HG02885 (cell line): ENCODE results near the gene PHEX.
A peak's percentile ranks its signal among the peaks of the same experiment; 100 is the strongest.

ENCODE experiments used
- ATAC-seq: cut with Tn5 transposase; IDR thresholded peaks from one replicate; pipeline ENCODE4 v1.9.1; 2021; ENCODE audit warnings: mild to moderate bottlenecking; ENCODE audit not compliant: unreplicated experiment, poor library complexity

The PHEX gene

DNA sequence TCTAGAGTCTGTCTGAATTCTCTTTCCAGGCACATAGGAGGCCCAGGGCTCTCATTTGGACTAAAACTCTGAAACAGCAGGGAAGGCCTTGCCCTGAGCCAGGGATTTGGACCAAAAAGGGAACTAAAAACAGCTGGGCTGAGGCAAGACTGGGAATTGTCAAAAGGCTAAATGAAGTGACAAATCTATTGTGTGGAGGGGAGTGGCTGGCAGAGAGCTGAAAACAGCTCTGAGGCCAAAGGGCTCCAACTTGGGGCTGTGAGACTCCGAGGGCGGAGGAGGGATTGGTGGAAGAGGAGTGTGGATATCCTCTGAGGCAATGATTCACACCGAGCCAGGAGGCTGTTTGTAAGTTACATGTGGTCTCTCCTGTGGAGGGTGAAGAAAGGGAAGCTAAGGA, 63.2 kb downstream of the PHEX start:
- ATAC-seq: no peak

DNA sequence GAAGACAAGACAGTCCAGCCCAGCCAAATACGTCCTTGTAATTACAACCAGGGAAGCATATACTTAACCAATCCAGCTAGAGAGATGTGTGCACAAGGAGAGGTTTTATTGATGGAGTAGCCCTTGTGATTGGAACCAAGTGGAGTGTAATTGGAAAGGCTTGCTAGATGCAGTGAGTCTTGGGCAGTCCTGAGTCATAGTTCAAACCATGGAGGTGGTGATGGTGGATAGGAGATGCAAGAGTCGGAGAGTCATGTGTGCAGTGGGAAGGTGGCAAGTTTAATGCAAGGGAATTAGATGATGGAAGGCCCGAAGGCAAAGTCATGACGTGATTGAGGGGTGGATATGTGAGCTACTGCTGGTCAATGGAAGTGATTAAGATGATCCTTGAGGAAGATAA, 63.7 kb downstream of the PHEX start:
- ATAC-seq: no peak

DNA sequence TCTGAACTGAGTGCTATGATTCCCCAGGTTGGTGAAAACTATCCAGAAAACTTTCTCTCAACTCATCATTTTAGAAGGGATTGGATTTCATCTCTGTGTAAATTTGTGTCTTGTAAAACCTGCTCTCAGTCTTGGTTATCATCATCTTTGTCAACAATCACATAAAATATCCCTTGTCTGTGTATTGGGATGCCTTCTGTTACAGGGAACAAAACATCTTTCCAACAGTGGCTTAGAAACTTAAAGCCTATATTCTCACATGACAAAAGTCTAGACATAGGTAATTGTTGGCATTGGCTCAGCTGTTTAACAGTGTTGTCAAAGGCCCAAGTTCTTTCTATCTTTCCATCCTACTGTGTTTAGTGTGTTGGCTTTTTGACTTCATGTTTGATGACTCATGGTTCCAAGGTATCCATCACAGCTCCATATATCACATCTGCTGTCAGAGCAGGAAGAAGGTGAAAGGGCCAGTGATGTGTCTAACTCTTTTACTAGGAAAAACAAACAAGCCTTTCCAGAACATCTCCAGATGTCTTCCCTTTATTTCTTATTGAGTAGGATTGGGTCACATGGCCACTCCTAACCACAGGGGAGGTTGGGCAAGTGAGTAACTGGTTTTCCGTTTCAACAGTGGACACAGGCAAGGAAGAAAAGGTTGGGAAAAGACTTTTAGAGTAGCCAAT, 65.0 kb downstream of the PHEX start:
- ATAC-seq: no peak

DNA sequence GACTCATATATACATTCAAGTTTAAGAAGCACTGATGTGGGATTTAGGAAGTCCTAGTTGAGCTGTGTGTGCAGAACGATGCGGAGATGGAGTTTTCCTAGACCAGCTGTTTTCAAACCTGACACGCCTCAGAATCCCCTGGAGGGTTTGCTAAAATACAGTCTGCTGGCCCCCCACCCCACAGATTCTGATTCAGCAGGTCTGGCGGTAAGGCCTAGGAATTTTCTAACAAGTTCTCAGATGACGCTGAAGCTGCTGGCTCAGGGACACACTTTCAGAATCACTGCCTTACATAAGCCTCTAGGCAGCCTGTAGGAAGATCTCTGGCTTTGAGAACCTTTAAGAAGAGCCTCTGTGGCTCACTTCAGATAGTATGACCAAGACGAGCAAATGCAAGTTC, 73.1 kb downstream of the PHEX start:
- ATAC-seq: no peak

DNA sequence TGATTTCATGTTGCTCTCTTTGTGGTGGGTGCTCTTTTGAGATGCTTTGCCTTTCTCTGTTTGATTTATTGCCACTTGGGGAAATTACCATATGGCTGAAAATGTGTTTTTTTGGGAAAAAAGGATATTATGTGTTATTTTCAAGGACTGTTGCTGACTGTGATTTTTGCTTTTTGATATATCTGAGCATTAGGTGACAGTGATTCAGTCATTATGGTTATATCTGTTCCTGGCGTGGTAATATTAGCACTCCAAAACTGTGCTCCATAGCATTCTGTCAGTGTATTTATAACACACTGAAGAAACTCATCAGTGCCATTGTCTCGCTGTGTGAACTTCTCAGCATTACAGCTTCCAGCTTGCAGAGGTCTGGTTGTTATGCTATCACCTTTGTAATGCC, 73.8 kb downstream of the PHEX start:
- ATAC-seq: no peak

DNA sequence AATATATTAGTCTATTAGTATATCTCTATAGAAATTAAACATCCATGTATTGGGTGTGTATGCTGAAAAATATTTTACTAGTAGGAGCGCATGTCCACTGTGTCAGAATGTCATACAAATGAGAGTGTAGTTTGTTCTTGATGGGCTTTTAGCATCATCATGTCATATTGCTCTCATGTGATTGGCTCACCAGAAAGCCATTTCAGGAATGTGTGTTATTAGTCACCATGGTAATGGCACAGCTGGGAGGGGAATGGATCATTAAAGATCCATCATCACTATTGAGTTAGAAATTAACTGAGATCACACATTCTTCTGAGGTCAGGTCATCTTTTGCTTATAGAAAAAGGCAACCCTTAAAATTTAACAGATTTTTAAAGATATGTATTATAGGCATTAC, 77.3 kb downstream of the PHEX start:
- no peak for ATAC-seq

DNA sequence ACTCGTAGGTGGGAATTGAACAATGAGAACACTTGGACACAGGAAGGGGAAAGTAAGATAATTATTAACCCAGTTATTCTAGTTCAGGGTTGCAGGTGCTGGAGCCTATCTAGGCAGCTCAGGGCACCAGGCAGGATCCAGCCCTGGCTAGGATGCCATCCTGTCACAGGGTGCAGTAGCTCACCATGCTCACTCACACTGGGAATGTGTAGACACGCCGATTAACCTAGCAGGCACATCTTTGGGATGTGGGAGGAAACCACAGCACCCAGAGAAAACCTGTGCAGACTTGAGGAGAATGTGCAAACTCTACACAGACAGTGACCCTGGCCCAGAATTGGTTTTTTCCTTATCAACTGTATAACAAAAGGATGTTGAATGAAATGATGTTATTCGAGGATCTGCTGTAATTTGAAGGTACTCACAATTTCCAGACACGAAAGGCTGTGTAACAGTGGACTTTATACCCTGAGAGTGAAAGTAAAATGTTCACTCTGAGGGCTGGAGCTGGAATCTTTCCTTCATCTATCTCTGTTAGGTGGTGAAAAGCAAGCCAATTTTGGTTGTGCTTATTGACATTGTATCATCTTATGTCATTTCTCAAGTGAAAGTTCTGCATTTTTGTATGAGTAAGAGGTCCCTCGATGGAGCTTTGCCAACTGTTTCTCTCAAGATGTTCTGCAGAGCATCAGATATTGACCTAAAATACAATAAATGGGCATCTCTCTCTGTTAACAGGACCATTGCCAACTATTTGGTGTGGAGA, 78.8 kb downstream of the PHEX start:
- no peak for ATAC-seq

DNA sequence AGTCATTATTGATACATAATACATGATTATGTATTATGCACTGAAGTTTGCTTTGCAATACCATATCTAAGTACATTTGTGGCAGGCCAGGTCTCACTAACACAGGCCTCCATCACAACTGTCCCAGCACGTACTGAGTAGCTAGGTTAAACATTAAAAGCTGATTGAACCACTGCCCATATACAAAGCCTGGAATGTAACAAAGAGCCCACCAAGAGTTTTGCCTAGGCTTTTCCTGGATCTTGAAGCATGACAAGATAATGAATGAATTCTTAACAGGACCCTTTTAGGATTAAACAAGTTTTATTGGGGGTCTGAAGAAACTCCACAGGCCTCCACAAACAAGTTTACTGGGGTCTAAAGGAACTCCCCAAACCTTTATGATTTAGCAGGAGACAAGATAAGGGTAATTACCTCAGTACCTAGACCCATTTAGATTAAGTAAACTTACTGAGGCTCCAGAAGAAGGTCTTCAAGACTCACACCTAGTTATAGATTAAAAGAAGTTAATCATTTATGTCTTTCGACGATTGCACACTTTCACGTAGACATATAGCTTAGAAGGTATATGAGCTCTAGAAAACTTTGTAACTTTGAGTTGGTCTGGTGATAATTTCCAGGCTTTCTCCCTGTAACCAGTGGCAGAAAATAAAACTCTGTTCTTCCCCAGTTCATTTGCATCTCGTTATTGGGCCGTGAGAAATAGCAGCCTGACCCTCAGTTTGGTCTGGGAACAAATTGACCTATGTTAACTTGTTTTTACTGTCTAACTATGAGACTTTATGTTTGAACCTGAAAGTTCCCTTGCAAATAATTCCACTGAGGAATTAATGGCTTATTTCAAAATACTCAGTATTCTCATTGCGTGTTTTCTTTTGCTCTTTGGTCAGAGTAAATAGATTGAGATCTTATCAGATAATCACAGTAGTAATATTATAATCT, 84.8 kb downstream of the PHEX start:
- no peak for ATAC-seq

DNA sequence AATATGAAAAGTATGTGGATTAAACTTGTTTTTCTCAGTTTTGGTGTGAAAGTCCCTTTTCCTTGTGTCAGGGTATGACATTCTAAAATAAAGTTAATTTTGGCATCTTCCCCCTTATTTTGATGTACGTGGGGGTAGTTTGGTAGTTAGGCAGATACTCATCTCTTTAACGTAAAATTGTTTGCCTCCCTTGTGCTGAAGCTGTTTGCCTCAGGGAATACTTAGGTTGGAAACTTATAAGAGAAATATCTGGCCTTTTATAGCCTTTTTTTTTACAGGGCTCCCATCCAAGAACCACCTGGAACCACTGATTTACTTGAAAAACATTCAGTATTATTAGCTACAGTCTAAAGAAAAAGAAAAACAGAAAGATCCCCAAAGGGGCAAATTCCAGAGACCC, 85.5 kb downstream of the PHEX start:
- ATAC-seq: no peak

DNA sequence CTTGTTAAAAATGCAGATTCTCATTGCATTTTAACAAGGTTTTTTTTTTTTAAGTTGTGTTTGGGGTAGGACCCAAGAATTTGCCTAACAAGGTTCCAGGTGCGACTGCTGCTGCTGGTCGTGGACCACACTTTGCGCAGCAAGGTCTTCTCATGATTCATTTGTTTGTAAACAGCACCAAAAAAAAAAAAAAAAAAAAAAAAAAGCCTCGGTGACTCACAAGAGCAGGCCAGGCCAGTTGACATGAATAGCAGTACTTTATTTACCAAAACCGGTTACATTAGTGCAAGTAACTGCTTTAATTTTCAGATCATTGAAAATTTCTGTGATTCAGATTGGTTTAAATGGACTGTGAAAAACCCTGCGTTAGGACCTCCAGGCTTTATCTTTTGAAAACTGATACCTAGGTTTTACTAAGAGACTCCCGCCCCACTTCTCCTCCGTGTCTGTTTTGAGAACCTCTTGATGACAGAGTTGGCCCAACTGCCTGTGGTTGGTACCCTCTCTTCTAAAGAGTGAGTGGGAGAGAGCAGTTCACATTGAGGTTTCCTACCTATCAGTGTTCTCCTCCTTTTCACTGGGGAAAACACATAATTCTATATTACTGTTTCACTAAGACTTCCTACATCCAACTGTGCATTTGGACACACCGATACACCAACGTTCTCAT, 86.2 kb downstream of the PHEX start:
- ATAC-seq: no peak

DNA sequence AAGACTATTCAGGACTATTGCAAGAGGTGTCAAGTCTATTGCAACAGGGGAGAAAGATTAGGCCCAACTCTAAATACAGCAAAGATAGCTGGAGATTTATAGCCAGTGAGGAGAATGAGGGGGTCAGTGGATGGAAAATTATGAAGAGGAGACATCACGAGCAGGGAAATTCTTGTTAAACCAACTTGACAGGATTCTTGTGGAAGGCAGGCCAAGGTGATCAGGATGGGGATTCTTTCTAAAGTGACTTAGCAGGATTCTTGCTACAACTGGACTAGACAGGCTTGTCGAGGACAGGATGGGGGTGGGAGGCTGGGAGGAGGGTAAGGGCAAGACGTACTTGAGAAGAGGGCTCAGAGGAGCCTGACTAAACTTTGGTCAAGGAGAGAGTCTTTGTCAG, 89.0 kb downstream of the PHEX start:
- ATAC-seq: no peak

DNA sequence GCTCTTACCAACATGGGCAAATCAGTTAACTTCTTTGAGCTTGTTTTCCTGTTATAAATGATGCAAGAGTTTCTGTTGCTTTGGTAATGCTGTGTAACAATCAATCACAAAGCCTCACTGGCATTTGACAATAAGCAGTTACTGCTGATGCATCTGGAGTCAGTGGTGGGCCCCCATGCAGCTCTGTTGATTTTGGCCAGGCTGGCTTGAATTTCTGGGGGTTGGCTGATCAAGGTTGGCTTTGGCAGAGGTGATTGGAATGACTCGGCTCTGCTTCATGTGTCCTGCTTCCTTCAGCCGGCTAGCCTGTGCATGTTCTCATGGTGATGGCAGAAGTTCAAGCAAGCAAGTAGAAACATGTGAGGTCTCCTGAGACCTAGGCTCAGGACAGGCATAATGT, 90.4 kb downstream of the PHEX start:
- ATAC-seq: no peak

DNA sequence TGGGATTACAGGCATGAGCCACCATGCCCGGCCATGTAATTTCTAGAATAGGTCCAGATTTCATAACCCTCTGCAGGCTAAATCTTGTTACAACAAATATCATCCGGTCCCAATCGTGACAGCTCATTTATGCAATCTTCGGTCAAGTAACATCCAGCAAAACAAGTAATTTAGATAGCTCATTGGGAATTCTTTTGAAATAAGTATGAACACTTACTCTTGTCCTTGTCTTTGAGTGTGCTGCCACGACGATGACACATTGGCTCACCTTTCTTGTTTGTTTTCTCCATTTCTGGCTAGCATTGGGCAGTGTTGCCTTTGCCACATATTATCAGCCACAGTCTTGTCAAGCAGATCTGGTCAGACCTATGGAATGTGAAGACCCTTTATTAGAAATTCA, 92.0 kb downstream of the PHEX start:
- ATAC-seq: no peak

DNA sequence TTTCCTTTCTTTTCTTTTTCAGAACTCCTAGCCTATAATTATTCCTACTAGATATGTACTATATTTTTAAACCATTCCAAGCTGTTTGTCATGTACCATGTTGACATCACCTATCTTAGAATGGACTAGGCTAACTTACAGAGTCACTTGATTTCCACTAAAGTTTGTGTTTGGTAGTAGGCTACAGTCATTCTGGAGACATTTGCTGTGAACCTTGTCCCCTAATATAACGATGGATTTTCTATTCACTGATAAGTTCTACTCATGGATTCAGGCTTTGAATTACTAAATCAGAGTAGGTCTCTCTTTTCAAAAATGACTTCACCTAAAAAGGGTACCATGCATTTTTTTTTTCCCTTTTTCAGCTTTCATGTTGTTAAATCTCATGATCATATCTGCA, 93.4 kb downstream of the PHEX start:
- ATAC-seq: no peak

DNA sequence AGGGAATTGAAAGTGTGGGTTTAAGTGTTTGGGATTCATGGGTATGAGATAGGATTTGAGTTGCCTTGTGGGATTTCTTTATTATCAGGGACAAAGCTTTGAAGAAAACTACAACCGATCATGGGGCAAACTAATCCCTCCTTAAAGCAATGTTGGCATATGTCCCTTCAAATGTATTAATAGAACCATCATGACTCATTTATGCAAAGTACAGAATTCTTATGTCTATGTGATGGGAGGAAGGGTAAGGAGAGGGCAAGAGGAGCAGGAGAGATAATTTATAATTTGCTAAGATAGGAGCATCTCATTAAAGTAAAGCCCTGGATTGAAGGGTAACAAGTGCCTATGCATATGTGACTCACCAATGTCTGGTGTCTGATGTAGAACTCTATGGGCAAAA, 94.2 kb downstream of the PHEX start:
- ATAC-seq: no peak

DNA sequence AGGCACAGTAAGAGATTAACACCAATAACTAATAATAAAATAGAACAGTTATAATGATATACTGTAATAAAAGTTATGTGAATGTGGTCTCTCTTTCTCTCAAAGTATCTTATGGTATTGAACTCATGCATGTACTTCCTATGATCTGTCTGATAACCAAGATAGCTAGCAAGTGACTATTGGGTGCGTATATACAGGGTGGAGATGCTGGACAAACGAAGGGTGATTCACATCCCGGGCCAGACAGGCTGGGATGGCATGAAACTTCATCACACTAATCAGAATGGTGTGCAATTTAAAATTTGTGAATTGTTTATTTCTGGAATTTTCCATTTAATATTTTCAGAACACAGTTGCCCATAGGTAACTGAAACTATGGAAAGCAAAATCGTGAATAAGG, 96.8 kb downstream of the PHEX start:
- no peak for ATAC-seq

DNA sequence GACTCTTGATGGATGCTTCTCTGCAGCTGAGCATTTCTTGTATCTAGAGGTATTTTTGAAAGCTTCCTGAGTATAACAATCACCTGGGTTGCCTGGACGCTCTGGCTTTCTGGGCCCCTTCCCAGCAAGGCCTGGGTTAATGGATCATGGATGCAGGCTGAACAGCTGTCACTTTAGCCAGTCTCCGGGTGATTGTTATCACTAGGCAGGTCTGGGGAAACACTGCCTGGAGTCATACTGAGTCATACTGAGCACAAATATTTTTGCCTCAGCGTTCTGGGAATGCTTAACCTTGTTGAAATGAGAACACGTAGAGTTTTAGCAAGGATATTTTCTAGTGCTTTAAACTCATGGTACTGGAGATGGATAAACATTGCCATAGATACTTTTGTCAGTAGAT, 102.6 kb downstream of the PHEX start:
- no peak for ATAC-seq

DNA sequence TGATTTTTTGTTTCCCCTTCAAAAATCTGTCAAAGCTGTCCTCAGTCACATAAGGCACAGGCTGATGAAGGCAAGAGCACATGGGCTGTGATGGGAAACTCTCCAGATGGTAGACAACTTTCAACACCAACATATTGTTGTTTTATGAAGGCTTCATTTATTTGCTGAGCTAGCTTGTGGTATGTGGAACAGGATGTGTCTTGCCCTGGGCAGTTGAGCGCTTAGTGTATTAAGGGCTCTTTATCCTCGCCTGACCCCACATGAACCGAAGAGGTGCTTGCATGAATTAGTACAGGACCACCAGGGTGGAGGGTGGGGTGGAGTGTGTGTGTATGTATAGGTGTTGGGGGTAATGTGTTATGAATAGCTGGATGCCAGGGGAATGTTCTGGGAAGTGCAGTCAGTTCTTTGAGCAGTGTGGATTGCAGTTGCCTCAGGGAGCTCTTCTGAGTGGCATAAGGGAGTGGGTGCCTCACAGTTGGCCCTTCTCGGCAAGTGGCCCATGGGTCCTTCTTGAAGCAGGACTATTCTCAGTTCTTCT, 103.1 kb downstream of the PHEX start:
- ATAC-seq: peak; percentile 11

DNA sequence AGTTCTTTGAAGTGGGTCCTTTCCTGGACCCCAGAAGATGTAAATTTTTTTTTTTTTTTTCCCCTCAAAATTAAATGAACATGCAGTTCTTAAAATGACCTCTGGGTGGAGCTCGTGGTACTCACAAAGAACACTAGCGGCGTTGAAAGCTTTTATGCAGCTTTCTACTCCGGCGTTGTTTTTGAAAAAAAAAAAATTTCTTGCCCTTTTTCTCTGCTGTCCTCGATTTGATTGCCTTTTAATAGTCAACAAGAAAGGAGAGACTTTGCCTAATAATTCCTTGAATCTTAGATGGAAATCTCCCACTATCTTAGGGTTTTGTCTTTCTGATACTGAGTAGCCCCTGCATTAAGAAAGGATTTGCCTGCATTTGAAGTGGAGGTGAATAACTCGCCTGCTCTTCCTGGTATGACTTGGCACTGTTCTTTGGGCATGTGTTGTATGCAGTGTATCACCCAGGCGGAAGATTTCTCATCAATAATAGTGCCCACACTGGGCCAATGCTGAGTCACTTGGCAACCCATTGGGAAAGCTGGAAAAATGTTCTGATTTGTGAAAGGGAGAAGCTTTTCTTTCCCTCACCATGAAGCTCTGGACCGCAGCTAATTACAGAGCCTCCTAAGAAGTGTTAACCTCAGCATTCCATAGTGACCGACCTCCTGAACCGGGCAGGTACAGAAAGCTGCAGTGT, 104.0 kb downstream of the PHEX start:
- peak; percentile 36 for ATAC-seq

DNA sequence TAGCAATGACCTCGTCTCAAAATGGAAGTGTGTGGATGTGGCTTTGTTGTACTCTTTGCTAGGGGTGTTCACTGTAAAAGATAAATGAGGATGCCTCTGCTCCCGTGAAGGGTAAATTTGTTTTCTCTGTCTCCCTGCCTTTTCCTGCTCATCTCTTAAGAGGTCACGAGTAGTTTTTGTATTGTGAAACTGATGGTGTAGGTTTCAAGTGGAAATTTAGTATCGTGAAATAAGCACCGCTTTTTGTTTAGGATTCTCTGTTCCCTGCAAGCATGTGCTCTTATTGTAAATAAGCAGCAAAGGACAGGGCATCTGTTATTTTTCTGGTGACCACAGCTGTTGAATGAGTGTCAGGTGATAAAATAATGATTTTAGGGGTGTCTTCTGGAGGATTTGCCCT, 104.6 kb downstream of the PHEX start:
- ATAC-seq: no peak
